ENCODE measurements around the gene ANO1.
"Not testable (repeated sequence)": the region's sequence is repeated elsewhere in the genome, so short reads cannot be mapped to it uniquely, and the experiment has no call there.

ANO1 gene

DNA sequence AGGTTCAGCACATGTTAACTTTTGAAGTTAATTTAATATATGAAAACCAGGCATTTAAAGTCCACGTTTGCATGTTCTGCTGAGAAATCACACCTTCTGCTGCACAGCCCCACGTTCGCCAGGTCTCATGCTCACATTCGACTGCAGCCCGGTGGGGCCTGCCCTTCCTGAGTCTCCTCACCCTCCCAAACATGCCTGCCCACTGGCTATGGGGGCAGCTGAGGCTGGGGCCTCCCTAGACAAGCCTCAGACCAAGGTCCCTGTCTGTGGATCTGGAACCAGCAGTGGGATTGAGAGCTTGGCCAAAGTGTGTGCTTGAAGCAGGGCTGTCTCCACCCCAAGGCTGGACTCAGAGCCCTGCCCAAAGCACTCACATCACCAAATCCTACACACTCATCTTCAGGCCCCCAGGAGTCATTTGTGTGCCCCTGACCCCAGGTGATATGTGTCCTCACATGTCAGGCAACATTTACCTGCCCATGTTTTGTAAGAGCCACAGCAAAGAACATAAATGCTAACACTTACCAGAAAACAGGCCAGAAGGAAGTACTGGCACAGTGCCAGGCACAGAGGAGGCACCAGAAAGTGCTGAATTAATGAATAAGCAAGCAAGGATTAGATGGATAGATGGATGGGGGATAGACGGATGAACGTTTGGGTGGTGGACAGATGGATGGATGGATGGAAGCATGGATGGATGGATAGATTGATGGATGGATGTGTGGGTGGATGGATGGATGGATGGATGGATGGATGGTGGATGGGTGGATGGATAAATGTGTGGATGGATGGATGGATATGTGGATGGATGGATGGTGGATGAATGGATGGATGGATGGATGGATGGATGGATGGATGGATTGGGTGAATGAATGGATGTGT lies 115.5 kb downstream of the ANO1 start:
- intact Hi-C loops (cut with DNase I), result loop anchor here (5.0 kb wide), 1 partner anchor 276 kb away; no protein-coding TSS in a partner anchor
- DNase-seq, result no peak

GRCh38 chr11:70194792-70195791 lies 117.0 kb downstream of the ANO1 start:
- intact Hi-C loops (cut with DNase I), result loop anchor here (5.0 kb wide), 2 partner anchors 278 to 513 kb away; no protein-coding TSS in a partner anchor
- DNase-seq, result no peak

DNA sequence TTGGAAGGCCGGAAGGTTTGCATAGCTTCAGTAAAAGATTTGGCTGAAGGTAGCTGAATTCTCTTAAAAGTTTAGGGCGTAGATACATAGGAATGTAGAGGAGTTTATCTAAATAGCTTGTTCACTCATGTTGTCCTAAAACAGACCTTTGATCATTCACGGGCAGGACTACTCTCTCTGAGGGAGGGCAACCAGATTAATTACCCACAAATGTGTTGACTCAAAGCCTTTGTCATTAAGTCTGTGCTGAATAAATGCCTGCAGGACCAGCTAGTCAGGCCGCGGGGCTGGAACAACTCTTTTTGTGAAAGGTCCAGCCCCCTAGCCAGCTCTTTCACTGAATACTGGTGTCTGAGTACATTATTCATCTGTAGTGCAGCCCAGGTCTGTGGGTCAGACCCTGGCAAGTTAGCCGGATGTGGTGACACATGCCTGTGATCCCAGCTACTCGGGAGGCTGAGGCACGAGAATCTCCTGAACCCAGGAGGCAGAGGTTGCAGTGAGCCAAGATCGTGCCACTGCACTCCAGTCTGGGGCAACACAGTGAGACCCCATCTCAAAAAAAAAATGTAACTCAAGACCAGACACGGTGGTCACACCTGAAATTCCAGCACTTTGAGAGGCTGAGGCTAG lies 122.2 kb downstream of the ANO1 start:
- no peak for DNase-seq
- intact Hi-C loops (cut with DNase I), result loop anchor here (10.0 kb wide), 1 partner anchor 74 kb away; the partner anchor contains the start of gene PPFIA1

- not testable (repeated sequence) for DNase-seq
- intact Hi-C loops (cut with DNase I), result loop anchor here (10.0 kb wide), 1 partner anchor 74 kb away; the partner anchor contains the start of gene PPFIA1
These were observed 122.9 kb downstream of the ANO1 start for GRCh38 chr11:70201047-70201446.

- intact Hi-C loops (cut with DNase I), result loop anchor here (10.0 kb wide), 1 partner anchor 73 kb away; the partner anchor contains the start of gene PPFIA1
These were observed 124.1 kb downstream of the ANO1 start for GRCh38 chr11:70201882-70202861.

GRCh38 chr11:70202920-70203750 lies 125.0 kb downstream of the ANO1 start, which contains the start of gene FADD:
Gene FADD, plus strand, starts transcription at chr11:70203296. Its CDS starts 164 bp downstream, at chr11:70203460.
- DNase-seq, result peak; percentile 71 to 94 (median 88)
- intact Hi-C loops (cut with DNase I), result loop anchor here (10.0 kb wide), 1 partner anchor 72 kb away; the partner anchor contains the start of gene PPFIA1

More at GRCh38 chr11:70201882-70202861, 124.1 kb downstream of the ANO1 start:
- peak in 3 of 42 donors; percentile 8 to 34 (median 15) for DNase-seq

- DNase-seq, result peak in 41 of 42 donors; percentile 21 to 89 (median 60)
- intact Hi-C loops (cut with DNase I), result loop anchor here (10.0 kb wide), 1 partner anchor 71 kb away; the partner anchor contains the start of gene PPFIA1
These were observed 125.8 kb downstream of the ANO1 start for GRCh38 chr11:70203751-70204465.

- no peak for DNase-seq
- intact Hi-C loops (cut with DNase I), result loop anchor here (10.0 kb wide), 1 partner anchor 70 kb away; the partner anchor contains the start of gene PPFIA1
These were observed 126.3 kb downstream of the ANO1 start for GRCh38 chr11:70204466-70204799.

GRCh38 chr11:70205049-70205725 lies 127.1 kb downstream of the ANO1 start:
- intact Hi-C loops (cut with DNase I), result loop anchor here (10.0 kb wide), 1 partner anchor 70 kb away; the partner anchor contains the start of gene PPFIA1
- no peak for DNase-seq

GRCh38 chr11:70205766-70206165 lies 127.6 kb downstream of the ANO1 start:
- peak in 1 of 42 donors; percentile 5 for DNase-seq
- intact Hi-C loops (cut with DNase I), result loop anchor here (10.0 kb wide), 1 partner anchor 69 kb away; the partner anchor contains the start of gene PPFIA1

DNA sequence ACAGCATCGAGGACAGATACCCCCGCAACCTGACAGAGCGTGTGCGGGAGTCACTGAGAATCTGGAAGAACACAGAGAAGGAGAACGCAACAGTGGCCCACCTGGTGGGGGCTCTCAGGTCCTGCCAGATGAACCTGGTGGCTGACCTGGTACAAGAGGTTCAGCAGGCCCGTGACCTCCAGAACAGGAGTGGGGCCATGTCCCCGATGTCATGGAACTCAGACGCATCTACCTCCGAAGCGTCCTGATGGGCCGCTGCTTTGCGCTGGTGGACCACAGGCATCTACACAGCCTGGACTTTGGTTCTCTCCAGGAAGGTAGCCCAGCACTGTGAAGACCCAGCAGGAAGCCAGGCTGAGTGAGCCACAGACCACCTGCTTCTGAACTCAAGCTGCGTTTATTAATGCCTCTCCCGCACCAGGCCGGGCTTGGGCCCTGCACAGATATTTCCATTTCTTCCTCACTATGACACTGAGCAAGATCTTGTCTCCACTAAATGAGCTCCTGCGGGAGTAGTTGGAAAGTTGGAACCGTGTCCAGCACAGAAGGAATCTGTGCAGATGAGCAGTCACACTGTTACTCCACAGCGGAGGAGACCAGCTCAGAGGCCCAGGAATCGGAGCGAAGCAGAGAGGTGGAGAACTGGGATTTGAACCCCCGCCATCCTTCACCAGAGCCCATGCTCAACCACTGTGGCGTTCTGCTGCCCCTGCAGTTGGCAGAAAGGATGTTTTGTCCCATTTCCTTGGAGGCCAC lies 128.3 kb downstream of the ANO1 start:
- intact Hi-C loops (cut with DNase I), result loop anchor here (10.0 kb wide), 1 partner anchor 68 kb away; the partner anchor contains the start of gene PPFIA1

GRCh38 chr11:70206982-70207376 lies 128.9 kb downstream of the ANO1 start:
- DNase-seq, result no peak
- intact Hi-C loops (cut with DNase I), result loop anchor here (10.0 kb wide), 1 partner anchor 68 kb away; the partner anchor contains the start of gene PPFIA1

More for the DNA sequence above, 128.3 kb downstream of the ANO1 start:
- peak in 1 of 42 donors; percentile 14 for DNase-seq

DNA sequence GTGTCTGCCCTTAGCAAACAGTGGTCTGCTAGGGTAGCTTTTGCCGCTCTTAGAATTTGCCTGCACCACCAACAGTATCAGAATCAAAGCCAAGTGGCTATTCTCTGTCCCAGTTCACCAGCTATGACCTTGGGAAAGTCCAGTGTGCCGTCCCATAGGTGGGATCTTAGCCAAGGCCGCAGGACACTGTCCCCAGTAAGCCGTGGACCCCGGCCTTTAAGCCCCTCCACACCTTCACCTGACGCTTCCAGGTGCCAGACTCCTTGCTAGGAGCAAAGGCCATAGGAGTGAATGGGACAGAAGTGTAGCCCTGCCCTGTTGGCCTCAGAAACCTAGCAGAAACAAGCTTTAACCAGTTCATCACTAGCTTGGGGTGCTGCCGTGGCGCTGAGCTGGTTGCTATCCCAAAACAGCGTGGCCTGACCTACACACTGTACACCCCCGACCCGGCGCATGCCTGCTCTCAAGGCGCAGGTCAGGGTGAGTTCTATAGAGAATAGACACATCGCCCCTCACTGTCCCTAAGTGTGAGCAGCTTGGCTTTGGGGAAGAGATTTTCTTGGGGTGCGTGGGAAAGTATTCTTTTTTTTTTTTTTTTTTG lies 129.5 kb downstream of the ANO1 start:
- intact Hi-C loops (cut with DNase I), result loop anchor here (10.0 kb wide), 1 partner anchor 67 kb away; the partner anchor contains the start of gene PPFIA1
- peak in 2 of 42 donors; percentile 13 to 26 for DNase-seq
